ENCODE measurements around the gene PRKACB.

PRKACB gene

GRCh38 chr1:84148758-84149157, 4.7 kb downstream of the PRKACB start:
- Histone ChIP-seq H3K27ac (no peak overlapping the region), H3K4me3 (no peak overlapping the region)

- no peak overlapping the region for H3K4me3 ChIP-seq
- no peak overlapping the region for H3K27ac ChIP-seq
Observed at GRCh38 chr1:84152649-84153056, 8.6 kb downstream of the PRKACB start.

DNA sequence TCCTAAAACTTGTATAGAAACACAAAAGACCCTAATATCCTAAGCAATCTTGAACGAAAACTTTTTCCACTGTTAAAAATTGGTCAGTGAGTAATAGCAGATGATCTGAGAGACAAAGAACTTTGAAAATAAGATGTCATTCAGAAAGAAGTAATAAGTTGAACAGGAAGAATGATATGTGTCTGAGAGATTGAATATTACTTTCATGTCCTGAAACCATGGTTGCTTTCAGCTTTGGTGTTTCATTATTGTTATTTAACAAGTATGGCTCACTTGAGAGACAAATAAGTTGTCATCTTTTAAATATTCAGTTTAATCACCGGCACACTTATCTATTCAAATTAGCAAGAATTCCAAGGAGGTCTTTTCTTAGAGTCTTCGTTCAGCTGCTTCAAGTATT, 11.4 kb downstream of the PRKACB start:
- Histone ChIP-seq H3K27ac (no peak overlapping the region), H3K4me3 (no peak overlapping the region)

DNA sequence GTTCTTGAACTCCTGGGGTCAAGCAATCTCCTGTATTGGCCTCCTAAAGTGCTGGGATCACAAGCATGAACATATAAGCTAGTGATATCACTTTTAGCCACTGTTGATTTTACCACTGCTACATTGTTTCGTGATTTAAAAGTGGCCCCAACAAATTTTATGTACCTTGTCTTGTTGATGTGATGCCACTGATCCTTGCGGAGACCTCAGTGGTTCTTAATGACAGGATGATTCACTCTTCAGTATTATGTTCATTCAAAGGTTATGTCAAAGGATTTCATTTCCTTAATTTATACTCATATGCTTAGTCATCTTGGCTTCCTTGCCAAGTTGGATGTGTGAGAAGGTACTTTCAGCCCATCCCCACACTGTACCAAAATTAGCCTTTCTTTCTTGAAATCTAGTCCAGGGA, 12.1 kb downstream of the PRKACB start:
- Histone ChIP-seq H3K27ac (no peak overlapping the region), H3K4me3 (no peak overlapping the region)

DNA sequence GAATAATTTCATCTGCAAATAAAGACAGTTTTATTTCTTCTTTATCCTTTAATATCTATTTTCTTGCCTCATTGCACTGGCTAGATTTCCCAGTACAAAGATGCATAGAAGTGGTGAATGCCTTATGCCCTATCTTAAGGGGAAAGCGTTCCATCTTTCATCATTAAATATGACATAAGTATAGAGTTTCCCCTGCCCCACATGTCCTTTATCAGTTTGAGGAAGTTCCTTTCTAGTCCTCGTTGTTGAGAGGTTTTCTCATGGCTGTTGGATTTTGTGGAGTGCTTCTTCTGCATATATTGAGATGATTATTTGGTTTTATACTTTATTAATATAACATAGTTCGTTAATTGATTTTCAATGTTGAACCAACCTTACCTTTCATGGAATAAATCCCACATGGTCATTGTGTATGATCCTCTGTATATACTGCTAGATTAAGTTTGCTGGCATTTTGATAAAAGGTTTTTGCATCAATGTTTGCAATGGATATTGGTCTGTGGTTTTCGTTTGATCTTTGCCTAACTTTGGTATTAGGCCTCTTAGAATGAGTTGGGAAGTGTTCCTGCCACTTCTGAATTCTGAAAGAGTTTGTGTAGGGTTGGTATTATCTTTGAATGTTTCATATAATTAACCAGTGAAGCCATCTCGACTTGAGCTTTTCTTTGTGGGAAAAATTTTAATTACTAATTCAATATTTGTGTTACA, 15.6 kb downstream of the PRKACB start:
- Histone ChIP-seq H3K4me3 (no peak overlapping the region), H3K27ac (no peak overlapping the region)

DNA sequence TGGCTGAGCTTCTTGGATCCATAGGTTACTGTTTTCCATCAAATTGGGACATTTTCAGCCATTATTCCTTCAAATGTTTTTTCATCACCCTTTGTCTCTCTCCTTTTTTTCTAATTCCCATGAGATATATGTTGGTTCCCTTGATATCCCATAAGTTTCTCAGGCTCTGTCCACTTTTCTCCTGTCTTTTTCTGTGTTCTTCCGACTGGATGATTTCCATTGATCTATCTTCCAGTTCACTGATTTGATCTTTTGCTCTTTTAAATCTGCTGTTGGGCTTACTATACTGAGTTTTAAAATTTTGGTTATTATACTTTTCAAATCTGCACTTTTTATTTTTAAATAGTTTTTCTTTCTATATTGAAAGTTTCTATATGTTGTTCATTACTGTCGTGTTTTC, 18.2 kb downstream of the PRKACB start:
- Histone ChIP-seq H3K27ac (no peak overlapping the region), H3K4me3 (no peak overlapping the region)

DNA sequence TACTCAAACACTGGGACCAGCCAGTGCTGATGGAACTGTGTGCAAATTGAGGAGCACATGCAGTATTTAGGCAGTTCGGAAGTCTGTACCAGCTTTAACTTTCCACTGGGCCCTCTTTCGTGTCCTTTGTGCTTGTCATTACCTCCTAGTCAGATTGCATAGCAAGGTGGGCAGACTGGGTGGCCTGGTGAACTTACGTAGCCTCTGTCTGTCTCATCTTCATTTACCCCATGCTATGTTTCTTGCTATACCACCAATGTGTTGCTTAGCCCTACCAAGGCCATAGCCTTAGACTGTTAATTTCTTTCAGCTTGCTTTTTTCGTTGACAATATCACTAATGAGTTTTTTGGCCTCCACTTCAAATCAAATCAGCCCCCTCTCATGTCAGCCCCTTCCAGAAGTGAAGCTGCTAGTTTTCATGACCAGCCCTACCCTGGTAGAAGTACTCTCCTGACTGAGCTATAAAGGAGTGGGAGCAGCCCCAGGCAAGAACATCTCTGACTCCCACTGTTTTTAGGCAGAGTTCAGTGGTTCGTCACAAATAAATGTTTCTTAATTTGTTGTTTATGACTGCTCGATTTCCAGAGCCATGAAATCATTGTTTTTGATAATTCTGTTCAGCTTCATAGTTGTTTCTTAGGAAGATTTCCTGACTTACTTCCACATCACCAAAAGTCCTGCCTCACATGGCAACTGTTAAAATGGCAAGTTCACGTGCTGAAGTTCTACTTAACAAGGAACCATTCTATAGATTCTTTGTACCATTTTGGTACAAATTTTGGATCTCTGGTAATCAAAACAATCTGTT, 19.3 kb downstream of the PRKACB start:
- no peak overlapping the region for H3K27ac ChIP-seq
- no peak overlapping the region for H3K4me3 ChIP-seq

GRCh38 chr1:84164161-84164560, 20.1 kb downstream of the PRKACB start:
- no peak overlapping the region for H3K4me3 ChIP-seq
- H3K27ac ChIP-seq, result no peak overlapping the region

- H3K4me3 ChIP-seq, result no peak overlapping the region
- H3K27ac ChIP-seq, result no peak overlapping the region
Observed at GRCh38 chr1:84164567-84165021, 20.5 kb downstream of the PRKACB start.

DNA sequence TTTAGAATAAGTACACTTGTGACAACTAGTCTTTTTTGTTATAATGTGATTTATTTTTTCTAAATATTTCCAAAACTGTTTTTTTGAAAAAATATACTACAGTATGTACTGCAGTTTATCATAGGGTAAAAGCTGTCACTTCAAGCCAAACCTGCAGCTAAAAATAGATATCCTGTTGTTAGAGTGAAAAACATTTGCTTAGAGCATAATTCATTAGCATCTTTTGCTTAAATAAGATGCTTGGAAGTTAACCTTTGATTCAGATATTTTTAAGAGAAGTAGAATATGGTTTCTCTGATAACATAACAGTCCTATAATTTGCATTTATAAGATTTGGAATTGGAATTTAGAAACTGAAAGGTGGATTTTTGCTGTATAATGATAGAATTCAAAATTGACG, 21.5 kb downstream of the PRKACB start:
- Histone ChIP-seq H3K4me3 (no peak overlapping the region), H3K27ac (no peak overlapping the region)

GRCh38 chr1:84166797-84167196, 22.7 kb downstream of the PRKACB start:
- H3K27ac ChIP-seq, result no peak overlapping the region
- H3K4me3 ChIP-seq, result no peak overlapping the region

DNA sequence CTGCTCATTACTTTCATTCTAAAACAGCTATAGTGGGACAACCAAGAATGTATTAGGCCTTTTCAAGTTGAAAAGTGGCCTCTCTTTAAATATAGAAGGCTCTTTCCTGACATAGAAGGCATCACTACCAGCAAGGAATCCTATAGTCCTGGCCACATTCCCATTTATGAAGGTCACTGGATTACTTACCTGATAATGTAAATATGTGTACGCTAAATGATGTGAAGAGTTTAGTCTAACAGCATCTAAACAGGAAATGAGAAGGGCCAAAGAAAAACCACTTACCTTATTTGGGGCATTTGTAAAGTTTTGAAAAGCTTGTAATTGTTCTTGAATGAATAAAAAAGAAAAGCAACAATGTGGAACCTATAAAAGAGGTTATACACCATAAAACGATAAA, 24.7 kb downstream of the PRKACB start:
- H3K4me3 ChIP-seq, result no peak overlapping the region
- H3K27ac ChIP-seq, result no peak overlapping the region

GRCh38 chr1:84170171-84170570, 26.1 kb downstream of the PRKACB start:
- Histone ChIP-seq H3K27ac (no peak overlapping the region), H3K4me3 (no peak overlapping the region)

DNA sequence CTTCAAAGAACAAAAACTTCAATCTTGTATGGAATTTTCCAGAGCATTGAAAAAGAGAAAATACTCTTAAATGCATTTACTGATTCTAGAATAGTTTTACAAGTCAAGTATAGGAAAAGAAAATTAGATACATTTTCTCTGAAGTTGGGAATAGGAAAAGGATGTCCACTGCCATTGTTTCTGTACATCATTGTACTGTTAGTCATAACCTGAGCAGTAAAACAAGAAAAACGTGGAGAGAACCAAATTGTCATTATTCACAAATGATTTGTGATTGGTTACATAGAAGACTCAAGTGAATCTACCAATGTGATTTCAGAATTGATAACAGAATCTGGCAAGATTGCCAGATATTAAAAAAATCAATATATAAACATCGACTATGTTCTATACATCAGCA, 27.4 kb downstream of the PRKACB start:
- no peak overlapping the region for H3K27ac ChIP-seq
- H3K4me3 ChIP-seq, result no peak overlapping the region

GRCh38 chr1:84174051-84174556, 30.0 kb downstream of the PRKACB start:
- Histone ChIP-seq H3K4me3 (no peak overlapping the region), H3K27ac (no peak overlapping the region)

DNA sequence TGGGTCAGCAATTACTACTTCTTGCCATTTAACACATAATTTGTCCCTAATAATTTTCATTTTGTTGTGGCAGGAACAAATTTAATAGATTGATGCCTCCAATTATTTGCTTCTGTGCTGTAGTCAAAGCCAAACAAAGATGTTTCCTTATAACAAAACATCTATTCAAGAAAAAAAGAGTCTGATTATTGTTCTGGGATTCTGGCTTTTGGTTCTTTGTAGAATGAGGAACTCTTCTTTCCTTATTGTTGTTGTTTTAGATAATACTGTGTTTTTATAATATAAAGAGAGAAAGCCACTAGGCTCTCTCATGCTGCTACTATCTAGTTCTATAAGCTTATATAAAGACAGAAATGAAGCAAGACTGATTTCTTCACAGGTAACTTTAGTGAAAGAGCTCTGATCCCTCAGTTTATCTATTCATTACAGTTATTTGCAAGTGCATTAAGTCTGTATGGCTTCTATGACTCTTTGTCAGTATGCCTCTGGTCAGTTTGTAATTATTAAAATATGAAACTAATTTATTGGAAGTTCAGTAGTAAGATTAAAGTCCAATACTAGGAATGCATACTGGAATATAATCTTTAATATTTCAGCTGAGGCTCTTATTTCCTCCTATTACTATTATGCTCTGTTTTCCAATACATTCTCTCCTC, 37.4 kb downstream of the PRKACB start:
- H3K27ac ChIP-seq, result no peak overlapping the region

GRCh38 chr1:84190455-84190854, 46.4 kb downstream of the PRKACB start:
- Histone ChIP-seq H3K27ac (no peak overlapping the region), H3K4me3 (no peak overlapping the region)

More for the DNA sequence above, 37.4 kb downstream of the PRKACB start:
- no peak overlapping the region for H3K4me3 ChIP-seq

DNA sequence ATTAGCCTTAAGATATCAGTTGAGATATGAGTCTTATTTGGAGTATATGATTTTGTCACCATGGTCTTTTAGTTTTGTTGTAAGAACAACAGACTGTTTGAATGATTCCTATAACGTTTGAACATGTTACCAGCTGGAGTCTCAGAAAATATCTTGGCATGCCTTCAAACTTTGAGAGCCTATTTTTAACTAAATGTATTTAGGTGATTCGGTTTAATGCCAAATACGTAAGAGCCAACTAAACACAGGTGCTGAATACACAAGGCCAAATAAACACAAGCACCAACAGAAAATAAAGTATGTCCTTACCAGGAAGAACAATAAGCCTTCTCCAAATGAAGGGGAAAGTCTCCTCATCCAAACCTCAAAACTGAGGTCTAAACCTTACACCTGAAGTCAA, 48.6 kb downstream of the PRKACB start:
- Histone ChIP-seq H3K27ac (no peak overlapping the region), H3K4me3 (no peak overlapping the region)

DNA sequence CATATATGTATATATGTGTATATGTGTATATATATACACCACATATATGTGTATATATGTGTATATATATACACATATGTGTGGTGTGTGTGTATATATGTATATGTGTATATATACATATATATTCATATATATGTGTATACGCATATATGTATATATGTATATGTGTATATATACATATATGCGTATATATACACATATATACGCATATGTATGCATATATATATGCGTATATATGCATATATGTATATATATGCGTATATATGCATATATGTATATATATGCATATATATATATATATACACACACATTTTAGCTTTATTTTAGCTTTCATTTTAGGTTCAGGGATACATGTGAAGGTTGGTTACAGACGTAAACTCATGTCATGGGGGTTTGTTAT, 54.8 kb downstream of the PRKACB start:
- Histone ChIP-seq H3K27ac (no peak overlapping the region), H3K4me3 (no peak overlapping the region)

GRCh38 chr1:84199257-84199656, 55.2 kb downstream of the PRKACB start:
- Histone ChIP-seq H3K27ac (no peak overlapping the region), H3K4me3 (no peak overlapping the region)

DNA sequence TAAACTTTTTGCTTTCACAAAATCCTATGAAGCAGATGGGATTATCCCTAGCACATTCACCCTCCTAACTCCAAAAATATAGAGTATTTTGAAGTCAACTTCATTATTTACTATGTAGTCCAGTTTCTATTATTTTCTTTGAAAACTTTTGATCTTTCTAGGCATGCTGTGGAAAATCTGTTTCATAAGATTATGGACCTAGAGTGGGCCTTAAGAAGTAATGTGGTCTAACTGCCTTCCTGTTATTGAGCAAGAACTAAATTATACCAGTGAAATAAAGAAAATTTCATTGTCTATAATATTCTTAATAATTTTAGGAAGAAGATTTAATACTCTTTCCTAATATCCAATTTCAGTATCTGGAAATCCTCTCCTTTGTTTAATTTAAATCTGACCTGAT, 58.1 kb downstream of the PRKACB start:
- Histone ChIP-seq H3K4me3 (no peak overlapping the region), H3K27ac (no peak overlapping the region)

Measured in skin epidermis (tissue), 12 donors.